Measurements from ENCODE around the gene RERG. TPM values are rescaled to one million over a fixed set of nuclear protein-coding genes. Genes with fewer than 3 reads are reported as not detected.

RERG gene
- total and polyA plus RNA-seq, 3 donors from 2014 or later, result 14.9 to 27.2 (median 20.7) TPM

GRCh38 chr12:15192720-15193119, 28.5 kb downstream of the RERG start:
- Histone ChIP-seq H3K36me3 (ENCODE audit: low read depth, missing control alignments) (no peaks in the 10 kb centered on the region), H3K27me3 (no peaks in the 10 kb centered on the region), H3K27ac (no peak overlapping the region), H3K9me3 (no peaks in the 10 kb centered on the region), H3K4me1 (peaks cover 19% of the 10 kb centered on the region), H3K4me3 (no peak overlapping the region)
- intact Hi-C loops (cut with DNase I; ENCODE audit: low total_unique reads), result no loop called here
- 86 to 96% methylated on average over 3 of the region's 3 CpGs for WGBS, 2 donors
- TF ChIP-seq CTCF (IDR thresholded peaks at IDR 0.05) (no peak), POLR2A (IDR thresholded peaks at IDR 0.05) (no peak)
- DNase-seq, result no peak

- 39 to 53% methylated on average over 3 of the region's 3 CpGs for WGBS, 2 donors
- Histone ChIP-seq H3K27me3 (no peaks in the 10 kb centered on the region), H3K4me3 (no peak overlapping the region), H3K4me1 (peaks cover 5% of the 10 kb centered on the region), H3K27ac (peak overlapping the region; percentile 12 to 55), H3K36me3 (ENCODE audit: low read depth, missing control alignments) (no peaks in the 10 kb centered on the region), H3K9me3 (no peaks in the 10 kb centered on the region)
- no peak for DNase-seq
- intact Hi-C loops (cut with DNase I; ENCODE audit: low total_unique reads), result no loop called here
- TF ChIP-seq CTCF (IDR thresholded peaks at IDR 0.05) (no peak), POLR2A (IDR thresholded peaks at IDR 0.05) (no peak)
These were observed 33.1 kb downstream of the RERG start for GRCh38 chr12:15188127-15188526.

- DNase-seq, result no peak
- H3K4me3 ChIP-seq, result no peak overlapping the region
- no peaks in the 10 kb centered on the region for H3K27me3 ChIP-seq
- H3K36me3 ChIP-seq (ENCODE audit: low read depth, missing control alignments), result no peaks in the 10 kb centered on the region
- TF ChIP-seq CTCF (IDR thresholded peaks at IDR 0.05) (no peak), POLR2A (IDR thresholded peaks at IDR 0.05) (no peak)
- H3K27ac ChIP-seq, result peak overlapping the region in 1 of 2 donors; percentile 55
- intact Hi-C loops (cut with DNase I; ENCODE audit: low total_unique reads), result no loop called here
- WGBS, 2 donors, result 28 to 31% methylated on average over 1 of the region's 1 CpG
- H3K9me3 ChIP-seq, result no peaks in the 10 kb centered on the region
- H3K4me1 ChIP-seq, result peaks cover 5% of the 10 kb centered on the region
These were observed 34.6 kb downstream of the RERG start for GRCh38 chr12:15186597-15186996.

- no peaks in the 10 kb centered on the region for H3K36me3 ChIP-seq (ENCODE audit: low read depth, missing control alignments)
- peaks cover 5% of the 10 kb centered on the region for H3K4me1 ChIP-seq
- H3K27me3 ChIP-seq, result no peaks in the 10 kb centered on the region
- WGBS, 2 donors, result 70 to 83% methylated on average over 4 of the region's 4 CpGs
- H3K27ac ChIP-seq, result no peak overlapping the region
- TF ChIP-seq POLR2A (IDR thresholded peaks at IDR 0.05) (no peak), CTCF (IDR thresholded peaks at IDR 0.05) (no peak)
- no peak for DNase-seq
- no peak overlapping the region for H3K4me3 ChIP-seq
- intact Hi-C loops (cut with DNase I; ENCODE audit: low total_unique reads), result no loop called here
- H3K9me3 ChIP-seq, result no peaks in the 10 kb centered on the region
These were observed 36.7 kb downstream of the RERG start for GRCh38 chr12:15184484-15184883.

- intact Hi-C loops (cut with DNase I; ENCODE audit: low total_unique reads), result no loop called here
- no peaks in the 10 kb centered on the region for H3K36me3 ChIP-seq (ENCODE audit: low read depth, missing control alignments)
- DNase-seq, result no peak
- no peak overlapping the region for H3K27ac ChIP-seq
- 79 to 82% methylated on average over 5 of the region's 5 CpGs for WGBS, 2 donors
- peaks cover 5% of the 10 kb centered on the region for H3K4me1 ChIP-seq
- H3K9me3 ChIP-seq, result no peaks in the 10 kb centered on the region
- no peak overlapping the region for H3K4me3 ChIP-seq
- no peaks in the 10 kb centered on the region for H3K27me3 ChIP-seq
- TF ChIP-seq CTCF (IDR thresholded peaks at IDR 0.05) (no peak), POLR2A (IDR thresholded peaks at IDR 0.05) (no peak)
These were observed 37.4 kb downstream of the RERG start for GRCh38 chr12:15183821-15184220.
